Endodermal cell (in vitro differentiated cells): ENCODE results near the gene PCDHA8. TPM values are rescaled to one million over a fixed set of nuclear protein-coding genes. Genes with fewer than 3 reads are reported as not detected.
"Not testable (repeated sequence)": the region's sequence is repeated elsewhere in the genome, so short reads cannot be mapped to it uniquely, and the experiment has no call there.

Source experiments
- DNase-seq: peaks from one replicate; pipeline ENCODE4 v3.0.0-alpha.2; 2017
- H3K27ac ChIP-seq: 2 replicates; pipeline ENCODE4 v1.5.1; 2013; ENCODE audit warnings: mild to moderate bottlenecking, low read depth, low read length, moderate library complexity
- H3K27me3 ChIP-seq: 2 replicates; pipeline ENCODE4 v1.6.1; 2013; ENCODE audit warnings: mild to moderate bottlenecking, low read length, moderate library complexity; ENCODE audit not compliant: insufficient read depth, control insufficient read depth, poor library complexity, severe bottlenecking
- H3K36me3 ChIP-seq: 2 replicates; pipeline ENCODE4 v1.7.0; 2013; ENCODE audit warnings: mild to moderate bottlenecking, low read length, moderate library complexity; ENCODE audit not compliant: control insufficient read depth, insufficient read depth
- H3K4me1 ChIP-seq: one replicate; pipeline ENCODE4 v1.7.0; 2013; ENCODE audit warnings: low read length; ENCODE audit not compliant: control insufficient read depth, insufficient read depth
- H3K4me3 ChIP-seq: 2 replicates; pipeline ENCODE4 v1.5.1; 2013; ENCODE audit warnings: mild to moderate bottlenecking, low read length, moderate library complexity
- H3K9ac ChIP-seq: 2 replicates; pipeline ENCODE4 v1.6.1; 2013; ENCODE audit warnings: mild to moderate bottlenecking, low read length, moderate library complexity; ENCODE audit not compliant: poor library complexity, severe bottlenecking; ENCODE audit errors: extremely low read depth
- H3K9me3 ChIP-seq: 2 replicates; pipeline ENCODE4 v1.6.1; 2013; ENCODE audit warnings: mild to moderate bottlenecking, low read length, moderate library complexity; ENCODE audit not compliant: control insufficient read depth
- H3K27ac Mint-ChIP-seq: 2 replicates; pipeline ENCODE4 v1.8.0; 2020; ENCODE audit warnings: mixed read lengths
- H3K27me3 Mint-ChIP-seq: 2 replicates; pipeline ENCODE4 v1.8.0; 2021; ENCODE audit warnings: mild to moderate bottlenecking, mixed read lengths; ENCODE audit not compliant: insufficient read depth
- H3K36me3 Mint-ChIP-seq: 2 replicates; pipeline ENCODE4 v1.8.0; 2020; ENCODE audit warnings: low read depth, mixed read lengths
- H3K4me1 Mint-ChIP-seq: 2 replicates; pipeline ENCODE4 v1.8.0; 2020; ENCODE audit warnings: mixed read lengths
- H3K4me3 Mint-ChIP-seq: 2 replicates; pipeline ENCODE4 v1.8.0; 2020; ENCODE audit warnings: mild to moderate bottlenecking, moderate library complexity, mixed read lengths
- H3K9me3 Mint-ChIP-seq: 2 replicates; pipeline ENCODE4 v1.8.0; 2020; ENCODE audit warnings: mild to moderate bottlenecking, mixed read lengths
- CTCF ChIP-seq: fragments of 200-600 bp; sonication (generic); conservative IDR thresholded peaks from 2 replicates; pipeline ENCODE4 v1.5.0; 2021; ENCODE audit warnings: antibody characterized with exemption, mild to moderate bottlenecking
- WGBS, 2 experiments: methylation state at CpG; one replicate each; pipeline versions ENCODE4 v1.1.5 to v1.1.7; 2013; ENCODE audit warnings: missing lambda C conversion rate in 2 of 2, mixed read lengths in 1 of 2; ENCODE audit not compliant: insufficient coverage in 1 of 2, insufficient read length in 1 of 2; 5-methylcytosine and 5-hydroxymethylcytosine counted together
- total RNA-seq, 2 donors: library from RNA; stranded (reverse); fragmentation: NEBNext Ultra II Directional in 1 of 2; extraction: Animal tissue kit (Norgen Biotek cat#: 25700) in 1 of 2; gene quantifications; 2 replicates in 1 of 2; 3 replicates in 1 of 2; pipeline ENCODE4 v1.2.1, GENCODE V29; 2021

Gene PCDHA8
- total RNA-seq, 2 donors from 2014 or later = 0.71 to 2.5 TPM

GRCh38 chr5:140842798-140843733 is 2.1 kb downstream of the PCDHA8 start:
- no peaks in the 10 kb centered on the region for H3K9me3 ChIP-seq
- Mint-ChIP-seq H3K4me1 (peaks cover 4% of the 10 kb centered on the region), H3K27me3 (peaks cover 2% of the 10 kb centered on the region), H3K36me3 (peaks cover 17% of the 10 kb centered on the region), H3K27ac (no peak overlapping the region), H3K9me3 (peaks cover 11% of the 10 kb centered on the region), H3K4me3 (no peak overlapping the region)
- H3K4me3 ChIP-seq = no peak overlapping the region
- H3K27ac ChIP-seq = no peak overlapping the region
- no peaks in the 10 kb centered on the region for H3K4me1 ChIP-seq
- H3K36me3 ChIP-seq = no peaks in the 10 kb centered on the region
- no peaks in the 10 kb centered on the region for H3K27me3 ChIP-seq
- TF ChIP-seq CTCF = no peak
- H3K9ac ChIP-seq = no peak overlapping the region
- 95% methylated on average over 66 to 87 of the region's 87 CpGs for WGBS, 2 experiments
- DNase-seq = no peak

GRCh38 chr5:140848139-140849102 is 7.4 kb downstream of the PCDHA8 start, which contains the start of gene PCDHA9:
TSS of gene PCDHA9 (plus strand) at chr5:140848382. CDS start at chr5:140848496, 114 bp downstream.
- Mint-ChIP-seq H3K4me3 (peak within 1 kb of the TSS; percentile 76), H3K27ac (peak within 1 kb of the TSS; percentile 79)
- not testable (repeated sequence) for H3K27ac ChIP-seq, H3K4me1 ChIP-seq, H3K4me1 Mint-ChIP-seq, H3K9me3 Mint-ChIP-seq, H3K27me3 ChIP-seq, H3K9ac ChIP-seq, H3K27me3 Mint-ChIP-seq, H3K9me3 ChIP-seq, H3K4me3 ChIP-seq, H3K36me3 ChIP-seq, H3K36me3 Mint-ChIP-seq
- 91 to 93% methylated on average over 15 to 36 of the region's 48 CpGs for WGBS, 2 experiments
- peak; percentile 63 for TF ChIP-seq CTCF
- DNase-seq = peak; percentile 52

GRCh38 chr5:140849831-140850634 is 9.0 kb downstream of the PCDHA8 start:
- not testable (repeated sequence) for H3K4me3 ChIP-seq, H3K9ac ChIP-seq, H3K9me3 Mint-ChIP-seq, H3K4me1 Mint-ChIP-seq, H3K27ac Mint-ChIP-seq, H3K27me3 ChIP-seq, H3K9me3 ChIP-seq, H3K36me3 Mint-ChIP-seq, H3K4me3 Mint-ChIP-seq, DNase-seq, H3K36me3 ChIP-seq, H3K27ac ChIP-seq, H3K27me3 Mint-ChIP-seq, H3K4me1 ChIP-seq
- whole genome bisulfite sequencing, 2 experiments = 96 to 99% methylated on average over 88 to 101 of the region's 101 CpGs
